Keratinocyte (primary cell): ENCODE measurements around the gene EFCAB9.

Source experiments
- EZH2 ChIP-seq: IDR thresholded peaks from one replicate; pipeline ENCODE4 v1.6.1; 2012; ENCODE audit warnings: inconsistent platforms, mild to moderate bottlenecking, low read length, moderate library complexity
- TF ChIP-seq, protein P1 (sequence below), 3 experiments: IDR thresholded peaks in 1 of 3; conservative IDR thresholded peaks in 1 of 3; optimal IDR thresholded peaks in 1 of 3; 2 replicates in 2 of 3; 3 replicates in 1 of 3; pipeline versions ENCODE3 to v1.5.1; 2011; ENCODE audit warnings: low read length in 3 of 3, mild to moderate bottlenecking in 3 of 3, moderate library complexity in 2 of 3, control low read depth in 1 of 3, inconsistent platforms in 1 of 3; ENCODE audit not compliant: insufficient read depth in 2 of 3; ENCODE audit errors: extremely low read depth in 1 of 3

GRCh38 chr5:172167895-172168294 is 26.1 kb upstream of the EFCAB9 start:
- TF ChIP-seq, protein P1, sequence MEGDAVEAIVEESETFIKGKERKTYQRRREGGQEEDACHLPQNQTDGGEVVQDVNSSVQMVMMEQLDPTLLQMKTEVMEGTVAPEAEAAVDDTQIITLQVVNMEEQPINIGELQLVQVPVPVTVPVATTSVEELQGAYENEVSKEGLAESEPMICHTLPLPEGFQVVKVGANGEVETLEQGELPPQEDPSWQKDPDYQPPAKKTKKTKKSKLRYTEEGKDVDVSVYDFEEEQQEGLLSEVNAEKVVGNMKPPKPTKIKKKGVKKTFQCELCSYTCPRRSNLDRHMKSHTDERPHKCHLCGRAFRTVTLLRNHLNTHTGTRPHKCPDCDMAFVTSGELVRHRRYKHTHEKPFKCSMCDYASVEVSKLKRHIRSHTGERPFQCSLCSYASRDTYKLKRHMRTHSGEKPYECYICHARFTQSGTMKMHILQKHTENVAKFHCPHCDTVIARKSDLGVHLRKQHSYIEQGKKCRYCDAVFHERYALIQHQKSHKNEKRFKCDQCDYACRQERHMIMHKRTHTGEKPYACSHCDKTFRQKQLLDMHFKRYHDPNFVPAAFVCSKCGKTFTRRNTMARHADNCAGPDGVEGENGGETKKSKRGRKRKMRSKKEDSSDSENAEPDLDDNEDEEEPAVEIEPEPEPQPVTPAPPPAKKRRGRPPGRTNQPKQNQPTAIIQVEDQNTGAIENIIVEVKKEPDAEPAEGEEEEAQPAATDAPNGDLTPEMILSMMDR (optimal IDR thresholded peaks at IDR 0.05 in 1 of 3, IDR thresholded peaks at IDR 0.05 in 1 of 3, conservative IDR thresholded peaks at IDR 0.05 in 1 of 3; ENCODE audit: extremely low read depth in 1 of 3, insufficient read depth in 2 of 3, low read length in 3 of 3): no peak
- TF ChIP-seq EZH2: no peak
